Esophagus mucosa (tissue), 1 donor: Measurements from ENCODE around the gene PDPR. TPM values are rescaled to one million over a fixed set of nuclear protein-coding genes. Genes with fewer than 3 reads are reported as not detected.
"Not testable (repeated sequence)": the region's sequence is repeated elsewhere in the genome, so short reads cannot be mapped to it uniquely, and the experiment has no call there.

Experiments
- ATAC-seq: fragments of 200-7000 bp; cut with Tn5 transposase; one replicate; pipeline ENCODE4 v1.9.1; 2020
- total RNA-seq: library from RNA; stranded (reverse); gene quantifications from one replicate; pipeline ENCODE4 v1.2.4, GENCODE V29; 2023
- donor health status: DM: yes; HTN: yes; CAD: no.

Gene PDPR
- total RNA-seq, 1 donor from 2014 or later, result 16.3 TPM

- ATAC-seq, result peak; percentile 84
These were observed 47.9 kb downstream of the PDPR start for GRCh38 chr16:70162041-70162451.

GRCh38 chr16:70163596-70163995, 49.5 kb downstream of the PDPR start:
- ATAC-seq, result no peak

- ATAC-seq, result not testable (repeated sequence)
These were observed 52.6 kb downstream of the PDPR start for GRCh38 chr16:70166688-70167087.

- not testable (repeated sequence) for ATAC-seq
These were observed 59.2 kb downstream of the PDPR start, which contains the start of gene CLEC18C for GRCh38 chr16:70173212-70173837. Gene CLEC18C, plus strand, starts transcription at chr16:70173787. Its CDS starts 492 bp downstream, at chr16:70174279.

- ATAC-seq, result peak; percentile 9
These were observed 59.8 kb downstream of the PDPR start for GRCh38 chr16:70173916-70174315.

GRCh38 chr16:70174387-70174932, 60.3 kb downstream of the PDPR start:
- ATAC-seq, result peak; percentile 24

- peak; percentile 53 for ATAC-seq
These were observed 73.9 kb downstream of the PDPR start for GRCh38 chr16:70187858-70188607.

GRCh38 chr16:70188608-70188915, 74.4 kb downstream of the PDPR start:
- ATAC-seq, result peak; percentile 49

GRCh38 chr16:70190574-70190973, 76.4 kb downstream of the PDPR start:
- ATAC-seq, result not testable (repeated sequence)

- peak; percentile 55 for ATAC-seq
These were observed 82.7 kb downstream of the PDPR start for GRCh38 chr16:70196683-70197300.

GRCh38 chr16:70197611-70198010, 83.5 kb downstream of the PDPR start:
- ATAC-seq, result peak; percentile 23

- not testable (repeated sequence) for ATAC-seq
These were observed 84.1 kb downstream of the PDPR start for GRCh38 chr16:70198230-70198629.

GRCh38 chr16:70198666-70199065, 84.5 kb downstream of the PDPR start:
- ATAC-seq, result peak; percentile 25

- not testable (repeated sequence) for ATAC-seq
These were observed 85.0 kb downstream of the PDPR start for GRCh38 chr16:70199170-70199569.

- not testable (repeated sequence) for ATAC-seq
These were observed 85.9 kb downstream of the PDPR start for GRCh38 chr16:70200063-70200462.

- not testable (repeated sequence) for ATAC-seq
These were observed 89.4 kb downstream of the PDPR start for GRCh38 chr16:70203508-70203907.

GRCh38 chr16:70204010-70204409, 89.9 kb downstream of the PDPR start:
- not testable (repeated sequence) for ATAC-seq

- ATAC-seq, result not testable (repeated sequence)
These were observed 90.7 kb downstream of the PDPR start for GRCh38 chr16:70204668-70205405.

GRCh38 chr16:70206382-70206781, 92.2 kb downstream of the PDPR start:
- not testable (repeated sequence) for ATAC-seq
